HEK293 (cell line): Measurements from ENCODE around the gene PLA2G3.
A peak's percentile ranks its signal among the peaks of the same experiment; 100 is the strongest.

Experiments
- CTCF ChIA-PET: fragments of 350-600 bp; formaldehyde crosslinking; extraction: SDS; loops from one replicate; lab custom pipeline; 2021; ENCODE audit warnings: antibody characterized with exemption; lab: Yijun Ruan, JAX
- POLR2A ChIA-PET: fragments of 300-600 bp; formaldehyde crosslinking; extraction: SDS; loops from one replicate; lab custom pipeline; 2020; ENCODE audit warnings: antibody characterized with exemption, inconsistent platforms; lab: Yijun Ruan, JAX
- H3K27ac ChIP-seq: fragments of 200-500 bp; sonication (Bioruptor generic); 2 replicates; pipeline ENCODE4 v1.5.1; 2014; ENCODE audit warnings: low read depth, low read length, control low read depth, inconsistent platforms; ENCODE audit errors: extremely low read depth
- H3K36me3 ChIP-seq, 2 experiments: fragments of 200-500 bp in 1 of 2; sonication (Bioruptor generic) in 1 of 2; 1 replicate in 1 of 2; 2 replicates in 1 of 2; pipeline ENCODE4 v1.5.1; 2014 to 2017; ENCODE audit warnings: inconsistent platforms in 2 of 2, low read length in 2 of 2; ENCODE audit not compliant: control insufficient read depth in 2 of 2, insufficient read depth in 1 of 2
- H3K4me1 ChIP-seq: fragments of 200-500 bp; sonication (Bioruptor generic); 2 replicates; pipeline ENCODE4 v1.5.1; 2014; ENCODE audit warnings: mild to moderate bottlenecking, low read length, inconsistent platforms; ENCODE audit not compliant: control insufficient read depth, insufficient read depth
- H3K4me3 ChIP-seq: 2 replicates; pipeline ENCODE4 v1.5.1; 2011; ENCODE audit warnings: low read depth, mild to moderate bottlenecking, control low read depth, low read length, moderate library complexity
- H3K9me3 ChIP-seq: fragments of 200-500 bp; sonication (Bioruptor generic); 2 replicates; pipeline ENCODE4 v1.5.1; 2014; ENCODE audit warnings: low read depth, low read length, inconsistent platforms; ENCODE audit not compliant: control insufficient read depth, insufficient read depth
- GLIS1 ChIP-seq: fragments of 450-650 bp; formaldehyde crosslinking; IDR thresholded peaks from 2 replicates; pipeline ENCODE4 v1.5.1; 2016; ENCODE audit warnings: missing biosample characterization, missing genetic modification characterization
- IKZF3 ChIP-seq: fragments of 450-650 bp; IDR thresholded peaks from 2 replicates; pipeline ENCODE4 v1.5.0; 2018; ENCODE audit warnings: missing biosample characterization, mild to moderate bottlenecking, missing genetic modification characterization, moderate library complexity
- KLF1 ChIP-seq: fragments of 450-650 bp; formaldehyde crosslinking; IDR thresholded peaks from 2 replicates; pipeline ENCODE4 v1.5.1; 2016; ENCODE audit warnings: missing biosample characterization, missing genetic modification characterization
- MZF1 ChIP-seq: fragments of 450-650 bp; formaldehyde crosslinking; IDR thresholded peaks from 2 replicates; pipeline ENCODE4 v1.5.1; 2017; ENCODE audit warnings: missing biosample characterization, missing genetic modification characterization, borderline replicate concordance
- ZBTB48 ChIP-seq: fragments of 450-650 bp; formaldehyde crosslinking; IDR thresholded peaks from 2 replicates; pipeline ENCODE4 v1.5.1; 2016; ENCODE audit warnings: missing biosample characterization, missing genetic modification characterization
- ZFP41 ChIP-seq: fragments of 450-650 bp; formaldehyde crosslinking; IDR thresholded peaks from 2 replicates; pipeline ENCODE4 v1.5.1; 2016; ENCODE audit warnings: missing biosample characterization, missing genetic modification characterization, borderline replicate concordance
- ZFP69B ChIP-seq: fragments of 450-650 bp; formaldehyde crosslinking; IDR thresholded peaks from 2 replicates; pipeline ENCODE4 v1.5.1; 2016; ENCODE audit warnings: missing biosample characterization, missing genetic modification characterization
- ZNF311 ChIP-seq: fragments of 450-650 bp; formaldehyde crosslinking; IDR thresholded peaks from 2 replicates; pipeline ENCODE4 v1.5.1; 2017; ENCODE audit warnings: missing biosample characterization, missing genetic modification characterization, borderline replicate concordance
- ZNF335 ChIP-seq: fragments of 450-650 bp; formaldehyde crosslinking; conservative IDR thresholded peaks from 2 replicates; pipeline ENCODE4 v1.5.1; 2016; ENCODE audit warnings: missing biosample characterization, missing genetic modification characterization
- ZNF37A ChIP-seq: fragments of 450-650 bp; IDR thresholded peaks from 2 replicates; pipeline ENCODE4 v1.5.1; 2018; ENCODE audit warnings: missing biosample characterization, missing genetic modification characterization
- ZNF394 ChIP-seq: fragments of 450-650 bp; formaldehyde crosslinking; IDR thresholded peaks from 2 replicates; pipeline ENCODE4 v1.5.1; 2016; ENCODE audit warnings: missing biosample characterization, missing genetic modification characterization, mild to moderate bottlenecking, moderate library complexity, borderline replicate concordance
- ZNF544 ChIP-seq: fragments of 450-650 bp; formaldehyde crosslinking; IDR thresholded peaks from 2 replicates; pipeline ENCODE4 v1.5.0; 2017; ENCODE audit warnings: missing biosample characterization, missing genetic modification characterization
- ZNF571 ChIP-seq: fragments of 450-650 bp; formaldehyde crosslinking; IDR thresholded peaks from 2 replicates; pipeline ENCODE4 v1.5.0; 2017; ENCODE audit warnings: missing biosample characterization, missing genetic modification characterization
- ZNF629 ChIP-seq: fragments of 450-650 bp; formaldehyde crosslinking; IDR thresholded peaks from 2 replicates; pipeline ENCODE4 v1.5.1; 2017; ENCODE audit warnings: missing biosample characterization, missing genetic modification characterization
- ZNF664 ChIP-seq: fragments of 450-650 bp; formaldehyde crosslinking; IDR thresholded peaks from 2 replicates; pipeline ENCODE4 v1.5.1; 2016; ENCODE audit warnings: missing biosample characterization, missing genetic modification characterization
- ZXDB ChIP-seq: fragments of 450-650 bp; formaldehyde crosslinking; IDR thresholded peaks from 2 replicates; pipeline ENCODE4 v1.5.1; 2016; ENCODE audit warnings: missing biosample characterization, missing genetic modification characterization
- TF ChIP-seq, protein P1 (sequence below): fragments of 450-650 bp; IDR thresholded peaks from 2 replicates; pipeline ENCODE4 v1.5.1; 2018; ENCODE audit warnings: missing biosample characterization, mild to moderate bottlenecking, missing genetic modification characterization
- TF ChIP-seq, protein P2 (sequence below): fragments of 450-650 bp; formaldehyde crosslinking; IDR thresholded peaks from 2 replicates; pipeline ENCODE4 v1.5.1; 2016; ENCODE audit warnings: missing biosample characterization, missing genetic modification characterization
- TF ChIP-seq, protein P3 (sequence below): fragments of 450-650 bp; formaldehyde crosslinking; IDR thresholded peaks from 2 replicates; pipeline ENCODE4; 2016; ENCODE audit warnings: missing biosample characterization, missing genetic modification characterization
- TF ChIP-seq, protein P4 (sequence below): fragments of 450-650 bp; formaldehyde crosslinking; IDR thresholded peaks from 2 replicates; pipeline ENCODE4 v1.5.1; 2016; ENCODE audit warnings: missing biosample characterization, missing genetic modification characterization
- TF ChIP-seq, protein P5 (sequence below): fragments of 450-650 bp; formaldehyde crosslinking; IDR thresholded peaks from 2 replicates; pipeline ENCODE4 v1.5.1; 2016; ENCODE audit warnings: missing biosample characterization, missing genetic modification characterization
- TF ChIP-seq, protein P6 (sequence below): fragments of 450-650 bp; formaldehyde crosslinking; IDR thresholded peaks from 2 replicates; pipeline ENCODE4 v1.5.1; 2016; ENCODE audit warnings: missing biosample characterization, missing genetic modification characterization
- TF ChIP-seq, protein P7 (sequence below): fragments of 450-650 bp; formaldehyde crosslinking; IDR thresholded peaks from 2 replicates; pipeline ENCODE4 v1.5.1; 2016; ENCODE audit warnings: missing biosample characterization, missing genetic modification characterization, low read depth
- TF ChIP-seq, protein P8 (sequence below): fragments of 450-650 bp; formaldehyde crosslinking; IDR thresholded peaks from 2 replicates; pipeline ENCODE4 v1.5.1; 2016; ENCODE audit warnings: missing biosample characterization, missing genetic modification characterization

PLA2G3 gene

DNA sequence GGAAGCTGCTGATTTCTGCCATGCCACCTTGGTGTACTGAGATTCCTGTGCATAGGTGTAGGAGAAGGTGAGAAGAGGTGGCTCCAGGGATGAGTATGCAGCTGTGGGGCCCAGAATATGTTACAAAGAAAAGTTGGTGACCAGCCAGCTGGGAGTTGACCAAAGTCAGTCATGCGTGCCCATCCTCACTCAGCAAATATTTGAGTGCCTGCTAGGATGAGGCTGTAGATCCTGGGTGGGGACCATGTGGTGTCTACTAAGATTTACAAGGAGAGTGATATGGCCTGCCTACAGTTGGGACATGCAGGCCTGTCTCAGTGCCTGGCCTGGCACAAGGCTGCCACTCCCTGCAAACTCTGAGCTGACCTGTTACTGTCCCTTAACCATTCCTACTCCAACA is 39.0 kb upstream of the PLA2G3 start:
- no peak overlapping the region for H3K4me3 ChIP-seq
- ChIA-PET POLR2A (interaction anchor here (1.2 kb wide), 1 partner anchor 20 kb away, joined by 3 read pairs; the partner anchor contains the start of gene RNF185), CTCF (interaction anchor here (0.9 kb wide), 1 partner anchor 33 kb away, joined by 6 read pairs; the partner anchor contains the start of gene LIMK2)
- H3K4me1 ChIP-seq, result peaks cover 3% of the 10 kb centered on the region; the same call in 1 of the 2 replicates
- H3K9me3 ChIP-seq, result no peaks in the 10 kb centered on the region
- H3K36me3 ChIP-seq, result peaks cover 4 to 24% of the 10 kb centered on the region in 2 experiments; a peak in 2 of 3 replicates
- H3K27ac ChIP-seq, result no peak overlapping the region
- TF ChIP-seq ZNF37A (tag by site-specific recombination) (no peak), ZBTB48 (tag by site-specific recombination) (no peak), ZNF544 (tag by site-specific recombination) (no peak), MZF1 (tag by site-specific recombination) (peak; percentile 51; the same call in 1 of the 2 replicates), ZFP41 (tag by site-specific recombination) (no peak), ZFP69B (peak; percentile 95), ZNF664 (tag by site-specific recombination) (no peak), ZNF629 (tag by site-specific recombination) (0 out of 2 replicates have a peak, but pooled peaks have one; percentile 24), ZNF311 (tag by site-specific recombination) (no peak), KLF1 (tag by site-specific recombination) (peak; percentile 81), ZNF335 (tag by site-specific recombination) (no peak), ZXDB (tag by site-specific recombination) (no peak), IKZF3 (tag by site-specific recombination) (0 out of 2 replicates have a peak, but pooled peaks have one; percentile 16), ZNF571 (no peak), GLIS1 (tag by site-specific recombination) (peak; percentile 59), ZNF394 (tag by site-specific recombination) (no peak)
- TF ChIP-seq, protein P1, sequence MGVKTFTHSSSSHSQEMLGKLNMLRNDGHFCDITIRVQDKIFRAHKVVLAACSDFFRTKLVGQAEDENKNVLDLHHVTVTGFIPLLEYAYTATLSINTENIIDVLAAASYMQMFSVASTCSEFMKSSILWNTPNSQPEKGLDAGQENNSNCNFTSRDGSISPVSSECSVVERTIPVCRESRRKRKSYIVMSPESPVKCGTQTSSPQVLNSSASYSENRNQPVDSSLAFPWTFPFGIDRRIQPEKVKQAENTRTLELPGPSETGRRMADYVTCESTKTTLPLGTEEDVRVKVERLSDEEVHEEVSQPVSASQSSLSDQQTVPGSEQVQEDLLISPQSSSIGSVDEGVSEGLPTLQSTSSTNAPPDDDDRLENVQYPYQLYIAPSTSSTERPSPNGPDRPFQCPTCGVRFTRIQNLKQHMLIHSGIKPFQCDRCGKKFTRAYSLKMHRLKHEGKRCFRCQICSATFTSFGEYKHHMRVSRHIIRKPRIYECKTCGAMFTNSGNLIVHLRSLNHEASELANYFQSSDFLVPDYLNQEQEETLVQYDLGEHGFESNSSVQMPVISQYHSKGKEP, result peak; percentile 99
- TF ChIP-seq, protein P2, sequence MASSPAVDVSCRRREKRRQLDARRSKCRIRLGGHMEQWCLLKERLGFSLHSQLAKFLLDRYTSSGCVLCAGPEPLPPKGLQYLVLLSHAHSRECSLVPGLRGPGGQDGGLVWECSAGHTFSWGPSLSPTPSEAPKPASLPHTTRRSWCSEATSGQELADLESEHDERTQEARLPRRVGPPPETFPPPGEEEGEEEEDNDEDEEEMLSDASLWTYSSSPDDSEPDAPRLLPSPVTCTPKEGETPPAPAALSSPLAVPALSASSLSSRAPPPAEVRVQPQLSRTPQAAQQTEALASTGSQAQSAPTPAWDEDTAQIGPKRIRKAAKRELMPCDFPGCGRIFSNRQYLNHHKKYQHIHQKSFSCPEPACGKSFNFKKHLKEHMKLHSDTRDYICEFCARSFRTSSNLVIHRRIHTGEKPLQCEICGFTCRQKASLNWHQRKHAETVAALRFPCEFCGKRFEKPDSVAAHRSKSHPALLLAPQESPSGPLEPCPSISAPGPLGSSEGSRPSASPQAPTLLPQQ (tag by site-specific recombination), result peak; percentile 98
- TF ChIP-seq, protein P3, sequence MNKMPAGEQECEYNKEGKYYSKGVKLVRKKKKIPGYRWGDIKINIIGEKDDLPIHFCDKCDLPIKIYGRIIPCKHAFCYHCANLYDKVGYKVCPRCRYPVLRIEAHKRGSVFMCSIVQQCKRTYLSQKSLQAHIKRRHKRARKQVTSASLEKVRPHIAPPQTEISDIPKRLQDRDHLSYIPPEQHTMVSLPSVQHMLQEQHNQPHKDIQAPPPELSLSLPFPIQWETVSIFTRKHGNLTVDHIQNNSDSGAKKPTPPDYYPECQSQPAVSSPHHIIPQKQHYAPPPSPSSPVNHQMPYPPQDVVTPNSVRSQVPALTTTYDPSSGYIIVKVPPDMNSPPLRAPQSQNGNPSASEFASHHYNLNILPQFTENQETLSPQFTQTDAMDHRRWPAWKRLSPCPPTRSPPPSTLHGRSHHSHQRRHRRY, result no peak
- TF ChIP-seq, protein P4, sequence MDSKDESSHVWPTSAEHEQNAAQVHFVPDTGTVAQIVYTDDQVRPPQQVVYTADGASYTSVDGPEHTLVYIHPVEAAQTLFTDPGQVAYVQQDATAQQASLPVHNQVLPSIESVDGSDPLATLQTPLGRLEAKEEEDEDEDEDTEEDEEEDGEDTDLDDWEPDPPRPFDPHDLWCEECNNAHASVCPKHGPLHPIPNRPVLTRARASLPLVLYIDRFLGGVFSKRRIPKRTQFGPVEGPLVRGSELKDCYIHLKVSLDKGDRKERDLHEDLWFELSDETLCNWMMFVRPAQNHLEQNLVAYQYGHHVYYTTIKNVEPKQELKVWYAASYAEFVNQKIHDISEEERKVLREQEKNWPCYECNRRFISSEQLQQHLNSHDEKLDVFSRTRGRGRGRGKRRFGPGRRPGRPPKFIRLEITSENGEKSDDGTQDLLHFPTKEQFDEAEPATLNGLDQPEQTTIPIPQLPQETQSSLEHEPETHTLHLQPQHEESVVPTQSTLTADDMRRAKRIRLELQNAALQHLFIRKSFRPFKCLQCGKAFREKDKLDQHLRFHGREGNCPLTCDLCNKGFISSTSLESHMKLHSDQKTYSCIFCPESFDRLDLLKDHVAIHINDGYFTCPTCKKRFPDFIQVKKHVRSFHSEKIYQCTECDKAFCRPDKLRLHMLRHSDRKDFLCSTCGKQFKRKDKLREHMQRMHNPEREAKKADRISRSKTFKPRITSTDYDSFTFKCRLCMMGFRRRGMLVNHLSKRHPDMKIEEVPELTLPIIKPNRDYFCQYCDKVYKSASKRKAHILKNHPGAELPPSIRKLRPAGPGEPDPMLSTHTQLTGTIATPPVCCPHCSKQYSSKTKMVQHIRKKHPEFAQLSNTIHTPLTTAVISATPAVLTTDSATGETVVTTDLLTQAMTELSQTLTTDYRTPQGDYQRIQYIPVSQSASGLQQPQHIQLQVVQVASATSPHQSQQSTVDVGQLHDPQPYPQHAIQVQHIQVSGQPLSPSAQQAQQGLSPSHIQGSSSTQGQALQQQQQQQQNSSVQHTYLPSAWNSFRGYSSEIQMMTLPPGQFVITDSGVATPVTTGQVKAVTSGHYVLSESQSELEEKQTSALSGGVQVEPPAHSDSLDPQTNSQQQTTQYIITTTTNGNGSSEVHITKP, result peak; percentile 25; the same call in 1 of the 2 replicates
- TF ChIP-seq, protein P5, sequence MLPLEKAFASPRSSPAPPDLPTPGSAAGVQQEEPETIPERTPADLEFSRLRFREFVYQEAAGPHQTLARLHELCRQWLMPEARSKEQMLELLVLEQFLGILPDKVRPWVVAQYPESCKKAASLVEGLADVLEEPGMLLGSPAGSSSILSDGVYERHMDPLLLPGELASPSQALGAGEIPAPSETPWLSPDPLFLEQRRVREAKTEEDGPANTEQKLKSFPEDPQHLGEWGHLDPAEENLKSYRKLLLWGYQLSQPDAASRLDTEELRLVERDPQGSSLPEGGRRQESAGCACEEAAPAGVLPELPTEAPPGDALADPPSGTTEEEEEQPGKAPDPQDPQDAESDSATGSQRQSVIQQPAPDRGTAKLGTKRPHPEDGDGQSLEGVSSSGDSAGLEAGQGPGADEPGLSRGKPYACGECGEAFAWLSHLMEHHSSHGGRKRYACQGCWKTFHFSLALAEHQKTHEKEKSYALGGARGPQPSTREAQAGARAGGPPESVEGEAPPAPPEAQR (tag by site-specific recombination), result no peak
- TF ChIP-seq, protein P6, sequence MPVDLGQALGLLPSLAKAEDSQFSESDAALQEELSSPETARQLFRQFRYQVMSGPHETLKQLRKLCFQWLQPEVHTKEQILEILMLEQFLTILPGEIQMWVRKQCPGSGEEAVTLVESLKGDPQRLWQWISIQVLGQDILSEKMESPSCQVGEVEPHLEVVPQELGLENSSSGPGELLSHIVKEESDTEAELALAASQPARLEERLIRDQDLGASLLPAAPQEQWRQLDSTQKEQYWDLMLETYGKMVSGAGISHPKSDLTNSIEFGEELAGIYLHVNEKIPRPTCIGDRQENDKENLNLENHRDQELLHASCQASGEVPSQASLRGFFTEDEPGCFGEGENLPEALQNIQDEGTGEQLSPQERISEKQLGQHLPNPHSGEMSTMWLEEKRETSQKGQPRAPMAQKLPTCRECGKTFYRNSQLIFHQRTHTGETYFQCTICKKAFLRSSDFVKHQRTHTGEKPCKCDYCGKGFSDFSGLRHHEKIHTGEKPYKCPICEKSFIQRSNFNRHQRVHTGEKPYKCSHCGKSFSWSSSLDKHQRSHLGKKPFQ (tag by site-specific recombination), result no peak
- TF ChIP-seq, protein P7, sequence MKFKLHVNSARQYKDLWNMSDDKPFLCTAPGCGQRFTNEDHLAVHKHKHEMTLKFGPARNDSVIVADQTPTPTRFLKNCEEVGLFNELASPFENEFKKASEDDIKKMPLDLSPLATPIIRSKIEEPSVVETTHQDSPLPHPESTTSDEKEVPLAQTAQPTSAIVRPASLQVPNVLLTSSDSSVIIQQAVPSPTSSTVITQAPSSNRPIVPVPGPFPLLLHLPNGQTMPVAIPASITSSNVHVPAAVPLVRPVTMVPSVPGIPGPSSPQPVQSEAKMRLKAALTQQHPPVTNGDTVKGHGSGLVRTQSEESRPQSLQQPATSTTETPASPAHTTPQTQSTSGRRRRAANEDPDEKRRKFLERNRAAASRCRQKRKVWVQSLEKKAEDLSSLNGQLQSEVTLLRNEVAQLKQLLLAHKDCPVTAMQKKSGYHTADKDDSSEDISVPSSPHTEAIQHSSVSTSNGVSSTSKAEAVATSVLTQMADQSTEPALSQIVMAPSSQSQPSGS, result no peak
- TF ChIP-seq, protein P8, sequence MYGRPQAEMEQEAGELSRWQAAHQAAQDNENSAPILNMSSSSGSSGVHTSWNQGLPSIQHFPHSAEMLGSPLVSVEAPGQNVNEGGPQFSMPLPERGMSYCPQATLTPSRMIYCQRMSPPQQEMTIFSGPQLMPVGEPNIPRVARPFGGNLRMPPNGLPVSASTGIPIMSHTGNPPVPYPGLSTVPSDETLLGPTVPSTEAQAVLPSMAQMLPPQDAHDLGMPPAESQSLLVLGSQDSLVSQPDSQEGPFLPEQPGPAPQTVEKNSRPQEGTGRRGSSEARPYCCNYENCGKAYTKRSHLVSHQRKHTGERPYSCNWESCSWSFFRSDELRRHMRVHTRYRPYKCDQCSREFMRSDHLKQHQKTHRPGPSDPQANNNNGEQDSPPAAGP (tag by site-specific recombination), result no peak
